Subcutaneous abdominal adipose tissue (tissue), 5 donors: ENCODE results near the gene ZNF155.
"Not testable (repeated sequence)": the region's sequence is repeated elsewhere in the genome, so short reads cannot be mapped to it uniquely, and the experiment has no call there.

ENCODE experiments used
- H3K27ac ChIP-seq: one replicate; pipeline ENCODE4 v1.7.0; 2013; ENCODE audit warnings: low read depth, mild to moderate bottlenecking, inconsistent platforms, low read length, moderate library complexity
- H3K27me3 ChIP-seq, 5 donors: one replicate each; pipeline ENCODE4 v1.7.0; 2013; ENCODE audit warnings: low read length in 5 of 5, inconsistent platforms in 1 of 5; ENCODE audit not compliant: control insufficient read depth in 5 of 5, insufficient read depth in 4 of 5
- H3K36me3 ChIP-seq, 5 donors: one replicate each; pipeline ENCODE4 v1.7.0; 2013; ENCODE audit warnings: low read length in 5 of 5; ENCODE audit not compliant: control insufficient read depth in 5 of 5, insufficient read depth in 5 of 5
- H3K4me1 ChIP-seq, 5 donors: one replicate each; pipeline ENCODE4 v1.7.0; 2013; ENCODE audit warnings: low read length in 5 of 5, mild to moderate bottlenecking in 3 of 5, moderate library complexity in 1 of 5; ENCODE audit not compliant: control insufficient read depth in 5 of 5, insufficient read depth in 5 of 5
- H3K4me3 ChIP-seq, 5 donors: one replicate each; pipeline ENCODE4 v1.7.0; 2013; ENCODE audit warnings: low read length in 5 of 5, low read depth in 1 of 5
- H3K9ac ChIP-seq, 5 donors: one replicate each; pipeline ENCODE4 v1.7.0; 2013; ENCODE audit warnings: low read length in 5 of 5, mild to moderate bottlenecking in 4 of 5, moderate library complexity in 3 of 5
- H3K9me3 ChIP-seq, 5 donors: one replicate each; pipeline ENCODE4 v1.7.0; 2013; ENCODE audit warnings: low read length in 5 of 5; ENCODE audit not compliant: control insufficient read depth in 5 of 5
- donor health status: healthy.
- donor health status: healthy.
- donor health status: healthy.
- donor health status: healthy.
- donor health status: healthy.

The ZNF155 gene

GRCh38 chr19:43983912-43984686 is at the start of gene ZNF155:
Gene ZNF155 (plus strand): TSS chr19:43984188. CDS start chr19:43988544, 4,356 bp downstream.
- peaks cover 0 to 5% (median 0%) of the 10 kb centered on the region in 5 donors for H3K27me3 ChIP-seq
- peaks cover 16 to 39% (median 17%) of the 10 kb centered on the region in 5 donors for H3K9me3 ChIP-seq
- H3K27ac ChIP-seq = peak within 1 kb of the TSS; percentile 77
- peak within 1 kb of the TSS; percentile 80 to 100 (median 83) for H3K9ac ChIP-seq
- H3K4me1 ChIP-seq = peaks cover 6 to 13% (median 10%) of the 10 kb centered on the region in 5 donors
- peaks cover 2 to 11% (median 9%) of the 10 kb centered on the region in 5 donors for H3K36me3 ChIP-seq
- peak within 1 kb of the TSS; percentile 88 to 99 (median 96) for H3K4me3 ChIP-seq

GRCh38 chr19:43934985-43935708 is 48.8 kb upstream of the ZNF155 start, which contains the start of gene ZNF45:
Gene ZNF45 (minus strand): TSS chr19:43935282. CDS start chr19:43922185, 13,097 bp downstream.
- Histone ChIP-seq H3K9me3 (peaks cover 0 to 6% (median 4%) of the 10 kb centered on the region in 5 donors), H3K4me1 (peaks cover 5 to 17% (median 15%) of the 10 kb centered on the region in 5 donors), H3K36me3 (peaks cover 17 to 24% (median 20%) of the 10 kb centered on the region in 5 donors), H3K27me3 (no peaks in the 10 kb centered on the region), H3K4me3 (peak within 1 kb of the TSS; percentile 84 to 97 (median 93)), H3K9ac (peak within 1 kb of the TSS; percentile 88 to 96 (median 94)), H3K27ac (peak within 1 kb of the TSS; percentile 91)

- H3K27me3 ChIP-seq = no peaks in the 10 kb centered on the region
- peaks cover 0 to 6% (median 4%) of the 10 kb centered on the region in 5 donors for H3K9me3 ChIP-seq
- H3K27ac ChIP-seq = no peak overlapping the region
- H3K4me3 ChIP-seq = no peak overlapping the region
- H3K36me3 ChIP-seq = peaks cover 10 to 14% (median 12%) of the 10 kb centered on the region in 5 donors
- H3K9ac ChIP-seq = no peak overlapping the region
- peaks cover 5 to 17% (median 15%) of the 10 kb centered on the region in 5 donors for H3K4me1 ChIP-seq
Observed at GRCh38 chr19:43936188-43936587, 47.8 kb upstream of the ZNF155 start.

GRCh38 chr19:43939557-43940260 is 44.3 kb upstream of the ZNF155 start:
- H3K9me3 ChIP-seq = peaks cover 0 to 14% (median 5%) of the 10 kb centered on the region in 5 donors
- H3K27ac ChIP-seq = no peak overlapping the region
- no peaks in the 10 kb centered on the region for H3K27me3 ChIP-seq
- H3K9ac ChIP-seq = no peak overlapping the region
- H3K4me1 ChIP-seq = peaks cover 3 to 8% (median 5%) of the 10 kb centered on the region in 5 donors
- H3K4me3 ChIP-seq = peak overlapping the region in 1 of 5 donors; percentile 8
- no peaks in the 10 kb centered on the region for H3K36me3 ChIP-seq

GRCh38 chr19:43940719-43941118 is 43.3 kb upstream of the ZNF155 start:
- Histone ChIP-seq H3K27ac (no peak overlapping the region), H3K9me3 (peaks cover 0 to 15% (median 8%) of the 10 kb centered on the region in 5 donors), H3K4me1 (peaks cover 0 to 2% (median 2%) of the 10 kb centered on the region in 5 donors), H3K27me3 (no peaks in the 10 kb centered on the region), H3K4me3 (no peak overlapping the region), H3K36me3 (no peaks in the 10 kb centered on the region), H3K9ac (no peak overlapping the region)

- no peaks in the 10 kb centered on the region for H3K27me3 ChIP-seq
- no peak overlapping the region for H3K27ac ChIP-seq
- H3K9me3 ChIP-seq = peaks cover 0 to 20% (median 11%) of the 10 kb centered on the region in 5 donors
- H3K4me1 ChIP-seq = no peaks in the 10 kb centered on the region
- H3K36me3 ChIP-seq = no peaks in the 10 kb centered on the region
- H3K4me3 ChIP-seq = no peak overlapping the region
- no peak overlapping the region for H3K9ac ChIP-seq
Observed at GRCh38 chr19:43941209-43941608, 42.8 kb upstream of the ZNF155 start.

GRCh38 chr19:43947412-43947811 is 36.6 kb upstream of the ZNF155 start:
- H3K27ac ChIP-seq, H3K9ac ChIP-seq, H3K4me3 ChIP-seq, H3K36me3 ChIP-seq, H3K4me1 ChIP-seq, H3K27me3 ChIP-seq: not testable (repeated sequence)
- peaks cover 3 to 27% (median 15%) of the 10 kb centered on the region in 5 donors for H3K9me3 ChIP-seq

GRCh38 chr19:43949803-43950202 is 34.2 kb upstream of the ZNF155 start:
- H3K4me1 ChIP-seq, H3K9ac ChIP-seq, H3K27me3 ChIP-seq, H3K36me3 ChIP-seq, H3K4me3 ChIP-seq, H3K27ac ChIP-seq: not testable (repeated sequence)
- peaks cover 4 to 35% (median 30%) of the 10 kb centered on the region in 5 donors for H3K9me3 ChIP-seq

- Histone ChIP-seq H3K36me3 (peaks cover 4 to 11% (median 7%) of the 10 kb centered on the region in 5 donors), H3K27ac (peak within 1 kb of the TSS; percentile 46), H3K9me3 (peaks cover 12 to 42% (median 40%) of the 10 kb centered on the region in 5 donors), H3K9ac (peak within 1 kb of the TSS; percentile 78 to 95 (median 85)), H3K4me1 (peaks cover 3 to 8% (median 5%) of the 10 kb centered on the region in 5 donors), H3K27me3 (peaks cover 0 to 3% (median 0%) of the 10 kb centered on the region in 5 donors), H3K4me3 (peak within 1 kb of the TSS; percentile 86 to 99 (median 95))
Observed at GRCh38 chr19:43950834-43951645, 32.9 kb upstream of the ZNF155 start, which contains the start of gene ZNF221. Gene ZNF221 (plus strand): TSS chr19:43951228. CDS start chr19:43962727, 11,499 bp downstream.
